ENCODE results near the gene DPYSL3.

GRCh38 chr5:147408980-147409379, 100.9 kb downstream of the DPYSL3 start:
- TF ChIP-seq CTCF (IDR thresholded peaks at IDR 0.05): no peak
- no peak for TF ChIP-seq EP300 (IDR thresholded peaks at IDR 0.05)
- no peak for TF ChIP-seq POLR2A (IDR thresholded peaks at IDR 0.05)

Data from tibial nerve (tissue), 4 donors.